GOT3 (cell line): ENCODE results near the gene FAM24A.
"Not testable (repeated sequence)": the region's sequence is repeated elsewhere in the genome, so short reads cannot be mapped to it uniquely, and the experiment has no call there.

Experiments used
- DNase-seq: peaks from one replicate; lab custom pipeline; 2025; ENCODE audit warnings: mixed read lengths; lab: John Stamatoyannopoulos, UW

Gene FAM24A

GRCh38 chr10:122910310-122910709 is at the start of gene FAM24A:
Gene FAM24A, plus strand, starts transcription at chr10:122910610. Its CDS starts 1,025 bp downstream, at chr10:122911635.
- DNase-seq: no peak

GRCh38 chr10:122861711-122862161 is 48.7 kb upstream of the FAM24A start:
- DNase-seq: no peak

GRCh38 chr10:122863216-122864193 is 46.9 kb upstream of the FAM24A start:
- DNase-seq: no peak

- DNase-seq: no peak
Measured at GRCh38 chr10:122864194-122864592, 46.2 kb upstream of the FAM24A start.

GRCh38 chr10:122864901-122865300 is 45.5 kb upstream of the FAM24A start:
- DNase-seq: no peak

- DNase-seq: not testable (repeated sequence)
Measured at GRCh38 chr10:122866757-122867482, 43.5 kb upstream of the FAM24A start.

GRCh38 chr10:122868768-122869167 is 41.6 kb upstream of the FAM24A start:
- DNase-seq: not testable (repeated sequence)

- not testable (repeated sequence) for DNase-seq
Measured at GRCh38 chr10:122871947-122872346, 38.5 kb upstream of the FAM24A start.

- no peak for DNase-seq
Measured at GRCh38 chr10:122875843-122876466, 34.5 kb upstream of the FAM24A start.

GRCh38 chr10:122876467-122876855 is 33.9 kb upstream of the FAM24A start:
- no peak for DNase-seq

GRCh38 chr10:122877264-122877663 is 33.1 kb upstream of the FAM24A start:
- DNase-seq: no peak

GRCh38 chr10:122878799-122879338 is 31.5 kb upstream of the FAM24A start:
- no peak for DNase-seq

- DNase-seq: peak; percentile 86
Measured at GRCh38 chr10:122879339-122880273, 30.8 kb upstream of the FAM24A start, which contains the start of gene FAM24B. Gene FAM24B, minus strand, starts transcription at chr10:122879581. Its CDS starts 29,066 bp downstream, at chr10:122850515.

- DNase-seq: no peak
Measured at GRCh38 chr10:122882766-122883165, 27.6 kb upstream of the FAM24A start.

GRCh38 chr10:122884166-122884565 is 26.2 kb upstream of the FAM24A start:
- DNase-seq: no peak

- no peak for DNase-seq
Measured at GRCh38 chr10:122894261-122894944, 16.0 kb upstream of the FAM24A start.

- not testable (repeated sequence) for DNase-seq
Measured at GRCh38 chr10:122903861-122904260, 6.5 kb upstream of the FAM24A start.

- no peak for DNase-seq
Measured at GRCh38 chr10:122911889-122912484, 1.6 kb downstream of the FAM24A start.

GRCh38 chr10:122915700-122916099 is 5.3 kb downstream of the FAM24A start:
- no peak for DNase-seq

GRCh38 chr10:122930140-122930539 is 19.7 kb downstream of the FAM24A start:
- no peak for DNase-seq
